Middle frontal gyrus (tissue), 1 donor: ENCODE measurements around the gene RBM7.

Experiments
- DNase-seq: peaks from one replicate; pipeline ENCODE4 v3.0.0-alpha.2; 2015; ENCODE audit warnings: low spot score; ENCODE audit errors: extremely low spot score

The RBM7 gene

DNA sequence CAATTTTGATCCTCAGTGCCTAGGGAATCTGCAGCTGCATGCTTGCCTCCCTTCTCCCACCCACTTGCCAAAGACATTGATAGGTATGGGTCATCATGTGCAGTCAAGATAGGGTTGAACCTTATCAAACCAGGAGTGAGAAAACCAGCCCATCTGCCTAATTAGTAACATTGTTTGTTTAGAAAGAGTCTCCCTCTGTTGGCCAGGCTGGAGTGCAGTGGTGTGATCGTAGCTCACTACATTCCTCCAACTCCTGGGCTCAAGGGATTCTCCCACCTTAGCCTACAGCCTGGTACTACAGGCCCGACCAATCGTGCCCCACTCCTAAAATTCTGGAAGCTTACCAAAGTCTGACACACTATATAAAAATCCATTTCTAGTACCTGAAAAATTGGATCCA lies 4.7 kb upstream of the RBM7 start:
- no peak for DNase-seq

DNA sequence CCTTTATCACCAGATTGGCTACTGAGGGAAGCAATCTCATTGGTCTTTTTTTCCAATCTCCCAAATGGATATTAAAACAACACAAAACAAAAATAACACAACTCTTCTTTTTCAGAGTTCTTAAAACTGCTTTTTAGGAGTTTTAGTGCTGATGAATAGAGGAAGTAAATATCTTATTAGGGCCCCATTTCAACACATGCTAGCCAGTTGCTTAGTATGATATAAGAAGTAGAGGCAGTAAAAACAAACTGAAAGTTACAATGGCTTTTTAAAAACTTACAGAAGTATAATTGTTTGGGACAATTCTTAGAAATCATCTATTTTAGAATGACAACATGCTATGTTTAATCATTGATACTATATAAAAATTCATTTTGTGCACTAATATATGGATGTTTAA lies 3.5 kb upstream of the RBM7 start:
- DNase-seq: no peak

DNA sequence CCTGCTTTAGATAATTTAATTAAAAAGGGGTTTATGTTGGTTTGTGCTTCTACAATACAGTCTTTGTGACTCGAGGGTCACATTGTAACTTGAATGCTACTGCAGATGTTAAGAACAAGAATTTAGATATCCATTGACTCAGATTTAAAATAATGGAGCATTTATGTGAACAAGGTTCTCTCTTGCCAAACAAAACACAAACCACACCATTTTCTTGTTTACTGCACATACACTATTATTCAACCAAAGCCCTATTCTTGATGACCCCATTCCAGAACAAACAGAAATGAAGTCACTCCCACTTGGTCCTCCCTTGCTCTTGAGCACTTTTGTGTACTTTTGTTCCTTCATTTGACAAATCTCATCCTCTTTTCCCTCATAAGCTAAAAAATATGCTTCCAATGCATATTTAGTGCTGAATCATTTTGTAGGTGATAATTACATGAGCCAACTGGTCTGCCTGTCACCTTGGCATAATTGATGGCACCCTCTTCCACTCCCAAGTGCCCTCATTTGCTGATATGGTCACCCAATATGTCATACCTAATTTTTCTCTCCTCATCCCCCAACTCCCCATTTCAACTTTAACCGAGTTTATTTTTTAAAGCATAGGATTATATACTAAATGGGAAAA lies 3.0 kb upstream of the RBM7 start:
- DNase-seq: no peak

DNA sequence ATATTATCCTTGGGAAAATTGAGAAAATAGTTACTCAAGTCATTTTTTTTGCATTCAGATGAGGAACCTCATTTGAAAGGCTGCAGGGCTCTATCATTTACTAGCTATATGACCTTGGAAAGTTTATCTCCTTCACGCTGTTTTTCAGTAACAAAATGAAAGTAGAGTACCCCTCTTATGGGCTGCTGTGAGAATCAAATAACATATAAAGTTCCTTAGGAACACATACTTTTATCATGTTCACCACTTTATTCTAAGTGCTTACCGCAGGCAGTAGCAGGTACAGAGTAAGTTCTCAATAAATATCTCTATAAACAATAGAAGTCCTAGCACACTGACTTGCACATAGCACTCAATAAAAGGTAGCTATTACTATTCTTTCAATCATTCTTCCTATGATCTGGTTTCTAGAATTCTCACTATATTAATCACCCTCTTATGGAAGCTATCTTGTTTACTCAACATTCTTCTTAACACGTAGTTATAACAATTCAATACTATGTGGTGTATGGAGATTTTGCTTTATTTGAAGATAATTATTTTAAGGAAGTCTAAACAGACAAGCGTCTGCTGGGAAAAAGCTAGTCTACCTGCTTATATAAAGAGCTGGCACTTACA lies 2.1 kb upstream of the RBM7 start:
- no peak for DNase-seq

DNA sequence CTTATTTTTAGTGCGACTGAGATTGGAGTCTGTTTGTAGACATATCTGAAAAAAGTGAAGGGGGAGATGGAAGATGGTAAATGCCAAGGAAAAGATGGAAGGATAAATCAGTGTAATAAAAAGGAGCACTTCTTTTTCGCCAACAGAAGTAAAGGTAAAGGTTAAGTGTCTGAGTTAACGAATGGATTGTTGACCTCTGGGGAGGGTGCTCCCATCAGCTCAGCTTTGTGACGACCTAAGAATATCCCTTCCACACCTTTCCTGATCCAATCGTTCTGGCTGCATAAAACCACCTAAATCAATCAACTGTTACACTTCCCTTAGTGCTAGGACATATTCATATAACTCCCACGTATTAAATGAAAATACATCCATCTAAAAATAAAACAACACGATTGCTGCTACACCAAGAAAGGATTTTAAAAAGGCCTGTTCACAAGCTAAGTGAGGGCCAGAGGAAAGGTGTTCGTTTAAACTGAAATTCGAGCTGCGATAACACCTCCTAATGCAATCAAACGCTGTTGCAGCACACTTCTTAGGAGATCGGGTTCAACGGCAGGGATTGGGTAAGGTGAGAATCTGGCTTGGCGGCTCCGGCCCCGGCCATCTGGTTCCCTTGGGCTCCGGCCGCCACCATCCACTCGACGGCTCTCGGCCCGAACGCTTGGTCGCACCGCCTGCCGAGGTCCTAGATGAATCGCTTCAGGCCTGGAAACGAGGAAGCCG lies 813 bp upstream of the RBM7 start:
- no peak for DNase-seq

DNA sequence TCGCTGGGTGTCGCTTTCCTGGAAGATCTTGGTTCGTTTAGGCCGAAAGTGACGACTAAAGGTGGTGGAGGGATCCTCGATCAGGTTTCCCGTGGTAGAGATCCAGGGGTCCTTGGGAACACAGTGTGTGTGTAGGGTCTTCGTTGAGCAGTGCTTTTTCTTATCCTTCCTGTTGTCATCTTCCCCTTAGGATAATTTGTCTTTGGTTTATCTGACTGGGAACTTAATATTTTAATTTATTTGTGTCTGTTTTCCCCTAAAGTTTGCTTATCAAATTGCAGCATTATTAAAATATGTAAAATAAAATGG lies 403 bp downstream of the RBM7 start:
- DNase-seq: no peak

DNA sequence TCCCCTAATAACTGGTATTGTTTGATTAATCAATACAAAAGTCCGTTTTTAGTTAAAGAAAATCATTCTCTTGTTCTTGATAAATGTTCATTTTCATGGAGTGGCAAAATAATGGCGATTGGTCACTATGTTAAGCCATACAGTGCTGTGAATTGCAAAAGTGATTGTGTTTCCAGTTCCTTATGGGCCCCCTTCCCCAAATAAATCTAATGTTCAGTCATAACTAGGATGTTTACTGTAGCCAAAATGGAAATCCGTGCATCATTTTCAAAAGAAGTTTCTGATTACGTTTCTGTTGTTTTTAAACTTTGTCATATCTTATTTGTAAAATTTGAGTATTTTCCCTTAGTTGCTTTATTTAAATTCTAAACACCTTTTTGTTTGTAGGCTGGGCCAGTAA lies 845 bp downstream of the RBM7 start:
- no peak for DNase-seq

DNA sequence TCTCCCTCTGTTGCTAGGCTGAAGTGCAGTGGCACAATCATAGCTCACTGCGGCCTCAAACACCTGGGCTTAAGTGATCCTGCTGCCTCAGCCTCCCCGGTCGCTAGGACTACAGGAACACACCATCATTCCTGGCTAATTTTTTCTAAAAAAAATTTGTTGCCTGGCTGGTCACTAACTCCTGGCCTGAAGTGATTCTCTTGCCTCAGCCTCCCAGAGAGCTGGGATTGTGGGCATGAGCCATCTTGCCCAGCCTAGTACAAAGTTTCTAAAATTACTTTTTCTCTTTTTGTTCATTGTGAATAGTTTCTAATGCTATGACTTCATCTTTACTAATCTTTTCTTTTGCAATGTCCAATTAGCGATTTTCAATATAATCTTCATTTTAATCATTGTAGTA lies 12.5 kb downstream of the RBM7 start:
- DNase-seq: no peak

DNA sequence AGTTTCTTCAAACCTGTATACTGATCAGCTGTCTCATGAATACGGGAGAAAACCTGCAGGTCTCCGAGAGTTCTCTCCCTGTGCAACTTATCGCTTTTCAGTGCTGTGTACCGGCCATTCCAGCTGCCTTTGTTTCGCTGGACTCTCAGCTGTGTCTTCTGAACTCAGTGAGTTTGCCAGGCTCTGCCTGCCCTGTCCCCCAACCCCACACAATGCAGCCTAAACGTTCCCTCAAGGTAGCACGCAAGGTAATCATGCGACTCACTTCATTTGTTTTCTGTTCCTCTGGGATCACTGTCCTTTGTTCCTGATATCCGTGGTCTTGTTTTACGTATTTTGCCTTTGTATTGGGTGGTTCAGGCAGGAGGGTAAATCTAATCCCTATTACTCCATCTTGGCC lies 13.5 kb downstream of the RBM7 start:
- DNase-seq: no peak

DNA sequence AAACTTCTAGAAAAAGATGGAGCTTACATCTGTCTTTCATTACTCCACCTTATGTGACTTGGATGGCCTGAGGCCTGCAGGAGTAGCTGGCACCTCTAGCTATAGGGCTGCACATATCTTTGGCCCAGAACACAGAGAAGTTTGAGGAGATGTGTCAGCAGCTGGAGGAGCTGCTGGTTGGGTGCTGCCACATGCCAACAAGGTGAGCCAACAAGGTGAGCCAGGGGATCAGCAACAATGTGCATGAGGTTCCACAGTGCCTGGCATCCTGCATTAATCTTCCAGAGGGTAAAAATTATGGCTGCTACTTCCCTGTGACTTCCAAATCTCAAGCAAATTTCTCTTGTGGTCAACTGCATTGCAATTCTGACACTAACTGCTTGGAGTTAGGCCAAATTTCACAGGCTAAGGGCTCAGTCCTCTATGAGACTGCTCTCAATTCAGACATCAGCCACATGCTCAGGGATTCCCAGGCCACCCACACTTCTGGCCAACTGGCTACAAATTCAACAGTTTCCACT lies 16.0 kb downstream of the RBM7 start:
- no peak for DNase-seq

DNA sequence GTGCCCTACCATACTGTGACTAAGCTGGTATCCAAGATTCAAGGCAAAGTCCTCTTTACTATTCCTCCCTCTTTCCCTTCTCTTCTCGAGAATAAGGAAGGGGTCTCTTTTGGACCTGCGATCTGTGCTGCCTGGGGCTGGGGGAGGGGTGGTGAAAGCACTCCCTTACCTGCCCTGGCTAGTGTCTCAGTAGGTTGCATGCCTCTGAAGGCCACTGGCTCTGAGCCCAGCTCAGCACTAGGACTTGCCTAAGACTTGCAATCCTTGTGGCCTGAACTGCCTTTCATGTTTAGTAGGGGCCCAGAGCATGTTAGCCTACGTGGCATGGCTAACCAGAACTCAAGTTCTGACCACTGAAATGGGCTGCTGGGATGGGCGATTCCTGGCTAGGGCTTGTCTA lies 25.8 kb downstream of the RBM7 start:
- DNase-seq: no peak

DNA sequence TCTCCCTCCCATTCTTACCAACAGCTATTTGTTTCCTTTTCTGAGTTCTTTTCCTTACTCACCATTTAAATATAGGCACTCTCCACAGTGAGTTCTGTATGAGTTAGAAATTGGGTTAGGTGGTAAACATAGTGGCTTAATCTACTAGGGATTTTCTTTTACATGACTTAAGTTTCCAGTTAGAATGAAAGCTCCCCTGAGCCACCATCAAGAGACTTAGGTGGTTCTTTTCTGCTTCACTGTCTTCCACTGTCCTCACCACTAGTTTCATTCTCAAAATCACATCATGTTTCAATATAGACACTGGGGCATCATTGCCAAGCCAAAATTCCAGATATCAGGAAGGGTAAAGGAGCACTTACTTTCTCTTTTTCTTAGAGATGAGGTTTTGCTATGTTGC lies 29.8 kb downstream of the RBM7 start:
- DNase-seq: no peak

DNA sequence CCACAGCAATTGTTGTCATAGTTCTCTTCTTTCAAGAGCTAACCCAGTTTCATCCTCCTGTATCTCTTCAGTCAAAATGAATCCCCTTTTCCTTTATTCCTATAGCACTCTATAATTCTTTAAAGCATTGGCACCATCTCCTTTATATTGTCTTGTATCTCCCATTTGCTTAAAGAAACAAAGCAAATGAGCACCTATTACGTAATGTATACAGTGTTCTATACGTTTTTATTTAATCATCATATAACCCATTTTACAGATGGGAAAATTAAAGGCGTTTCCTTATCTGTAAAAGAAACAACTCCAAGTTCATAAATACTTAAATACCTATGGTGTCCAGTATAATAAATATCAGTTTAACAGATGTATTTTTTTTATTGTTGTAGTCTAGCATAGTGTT lies 32.4 kb downstream of the RBM7 start:
- DNase-seq: no peak

DNA sequence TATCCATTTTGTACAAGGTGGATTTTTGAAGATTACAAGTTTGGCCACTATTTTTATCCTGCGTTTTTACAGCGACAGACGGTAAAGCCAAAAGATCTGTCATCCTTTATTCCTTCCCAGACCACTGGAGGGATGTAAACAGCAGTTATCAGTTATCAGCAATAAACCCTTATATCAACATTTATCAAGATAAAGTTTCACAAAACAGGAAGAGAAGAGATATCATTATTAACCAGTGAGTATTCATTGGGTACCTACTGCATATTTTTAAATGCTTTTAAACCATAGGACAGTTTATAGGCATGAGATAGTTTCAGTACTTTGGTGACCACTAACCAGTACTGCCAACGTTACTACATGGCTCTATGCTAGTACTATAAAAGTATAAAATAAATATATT lies 32.9 kb downstream of the RBM7 start:
- no peak for DNase-seq

DNA sequence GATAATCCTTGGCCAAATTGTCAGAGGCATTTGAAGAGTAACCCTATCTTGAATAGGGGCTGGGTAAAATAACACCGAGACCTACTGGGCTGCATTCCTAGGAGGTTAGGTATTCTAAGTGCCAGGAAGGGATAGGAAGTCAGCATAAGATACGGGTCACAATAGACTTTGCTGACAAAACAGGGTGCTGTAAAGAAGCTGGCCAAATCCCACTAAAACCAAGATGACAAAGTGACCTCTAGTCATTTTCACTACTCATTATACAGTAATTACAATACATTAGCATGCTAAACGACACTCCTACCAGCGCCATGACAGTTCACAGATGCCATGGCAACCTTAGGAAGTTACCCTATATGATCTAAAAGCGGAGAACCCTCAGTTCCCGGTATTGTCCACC lies 37.8 kb downstream of the RBM7 start:
- DNase-seq: no peak

DNA sequence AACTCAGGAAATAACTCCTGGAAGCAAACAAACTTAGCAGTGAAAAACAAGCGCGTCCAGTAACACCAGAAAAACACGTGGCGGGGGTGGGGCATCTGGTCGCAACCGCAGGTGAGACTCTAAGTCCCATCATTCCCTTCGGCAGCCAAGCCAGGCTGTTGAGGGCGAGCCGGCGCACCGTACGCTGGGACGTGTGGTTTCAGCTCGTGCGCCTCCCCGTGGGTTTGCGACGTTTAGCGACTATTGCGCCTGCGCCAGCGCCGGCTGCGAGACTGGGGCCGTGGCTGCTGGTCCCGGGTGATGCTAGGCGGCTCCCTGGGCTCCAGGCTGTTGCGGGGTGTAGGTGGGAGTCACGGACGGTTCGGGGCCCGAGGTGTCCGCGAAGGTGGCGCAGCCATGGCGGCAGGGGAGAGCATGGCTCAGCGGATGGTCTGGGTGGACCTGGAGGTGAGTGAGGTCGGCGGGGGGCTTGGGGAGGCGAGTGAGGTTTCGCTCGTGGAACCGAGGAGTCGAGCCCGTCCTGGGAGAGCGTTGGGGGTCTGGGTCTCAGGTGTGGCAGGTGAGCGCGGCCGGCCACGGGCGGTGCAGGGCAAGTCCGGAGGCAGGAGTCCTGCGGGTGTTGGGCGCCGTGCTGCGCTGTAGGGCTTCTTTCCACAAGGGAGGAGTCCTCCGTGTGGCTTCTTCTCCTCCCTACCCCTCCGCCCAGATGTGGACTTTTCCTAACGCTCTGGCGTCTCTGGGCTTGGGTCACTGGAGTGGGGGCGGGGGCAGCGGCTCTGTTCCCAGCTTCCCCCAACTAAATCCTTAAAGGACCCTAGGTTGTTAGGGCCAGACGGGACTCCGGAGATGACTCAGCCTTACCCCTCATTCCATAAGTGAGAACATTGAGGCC lies 39.0 kb downstream of the RBM7 start, which contains the start of gene REXO2:
TSS of gene REXO2 (plus strand) at position 239 of the 892 bp plus-strand sequence. CDS start at position 301, 62 bp downstream.
- DNase-seq: peak; percentile 92

DNA sequence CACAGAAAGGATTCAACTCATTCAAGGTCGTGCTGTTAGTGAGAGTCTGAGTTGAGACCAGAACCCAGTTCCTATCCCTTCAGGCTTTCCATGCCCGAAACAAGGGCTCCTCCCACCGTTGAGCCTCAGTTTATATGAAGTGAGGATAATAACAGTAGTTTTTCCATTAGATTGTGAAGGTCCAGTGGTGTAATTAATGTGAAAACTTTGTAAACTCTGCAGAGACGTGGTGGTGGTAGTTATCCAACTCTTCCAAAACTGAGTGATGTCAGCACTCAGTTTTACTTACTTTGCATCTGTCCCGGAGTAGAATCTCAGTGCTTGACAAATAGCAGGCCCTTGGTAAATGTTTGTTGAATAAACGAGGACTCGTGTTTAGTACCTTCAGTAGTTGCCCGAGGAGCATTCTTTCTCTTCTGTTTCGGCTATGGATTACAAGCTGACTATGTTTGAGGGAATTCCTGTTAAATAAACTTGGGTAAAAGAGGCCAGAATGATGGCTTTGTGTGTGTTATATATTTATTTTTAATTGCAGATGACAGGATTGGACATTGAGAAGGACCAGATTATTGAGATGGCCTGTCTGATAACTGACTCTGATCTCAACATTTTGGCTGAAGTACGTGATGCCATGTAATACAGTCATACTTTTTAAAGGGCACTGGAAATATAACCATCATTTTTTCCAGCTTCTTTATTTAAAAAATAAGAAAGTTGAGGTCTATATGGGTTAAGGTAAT lies 39.8 kb downstream of the RBM7 start:
- no peak for DNase-seq

DNA sequence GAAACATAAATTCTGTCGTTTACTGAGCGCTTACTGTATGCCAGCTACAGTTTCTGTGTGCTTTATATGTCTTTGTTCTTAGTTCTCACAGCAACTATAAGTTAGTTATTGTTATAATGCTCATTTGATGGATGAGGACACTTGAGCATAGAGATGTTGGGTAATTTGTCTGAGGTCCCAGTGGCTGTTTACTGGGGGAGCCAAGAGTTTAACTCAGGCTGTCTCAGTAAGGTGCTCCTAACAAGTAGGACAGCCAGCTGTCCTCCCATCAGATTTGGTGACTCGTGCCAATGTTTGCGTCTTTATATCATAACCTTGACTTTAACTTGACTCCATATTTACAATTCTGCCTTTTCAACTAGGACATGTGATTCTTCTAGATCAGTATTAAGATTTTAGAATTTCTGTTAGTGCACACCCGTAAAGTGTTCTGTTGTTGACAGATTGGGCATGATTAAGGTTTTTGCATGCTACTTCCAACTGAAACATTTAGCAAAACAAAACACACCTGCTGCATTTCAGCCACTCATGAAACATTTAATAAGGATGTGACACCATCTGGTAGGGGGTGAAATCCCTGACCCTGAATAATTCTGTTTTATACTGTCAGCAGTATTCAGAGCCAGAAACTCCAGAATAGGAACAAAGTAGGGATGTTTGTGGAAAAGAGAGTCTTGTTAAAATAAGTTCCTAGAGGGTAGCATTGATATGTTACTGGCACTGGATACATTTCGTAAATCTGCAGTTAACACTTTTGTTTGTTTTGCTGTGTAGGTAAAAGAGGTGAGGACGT lies 40.7 kb downstream of the RBM7 start:
- DNase-seq: no peak

DNA sequence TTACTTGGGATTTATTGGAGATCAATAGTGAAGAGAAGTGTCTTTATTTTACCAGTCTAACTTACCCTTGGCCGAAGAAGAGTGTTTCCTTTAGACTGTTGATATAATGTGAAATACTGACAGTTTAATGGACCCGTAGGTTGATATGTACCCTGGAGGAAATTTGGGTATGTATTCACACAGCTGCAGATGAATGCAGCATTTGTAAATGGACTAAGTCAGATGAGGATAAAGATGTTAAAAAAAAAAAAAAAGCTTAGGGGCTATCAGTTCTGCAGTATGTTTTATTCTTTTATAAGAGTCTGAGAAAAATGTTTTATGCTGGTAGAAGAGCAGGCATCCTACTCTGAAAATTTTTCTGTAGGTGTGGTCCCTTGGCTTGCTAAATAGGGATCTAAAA lies 41.5 kb downstream of the RBM7 start:
- no peak for DNase-seq

DNA sequence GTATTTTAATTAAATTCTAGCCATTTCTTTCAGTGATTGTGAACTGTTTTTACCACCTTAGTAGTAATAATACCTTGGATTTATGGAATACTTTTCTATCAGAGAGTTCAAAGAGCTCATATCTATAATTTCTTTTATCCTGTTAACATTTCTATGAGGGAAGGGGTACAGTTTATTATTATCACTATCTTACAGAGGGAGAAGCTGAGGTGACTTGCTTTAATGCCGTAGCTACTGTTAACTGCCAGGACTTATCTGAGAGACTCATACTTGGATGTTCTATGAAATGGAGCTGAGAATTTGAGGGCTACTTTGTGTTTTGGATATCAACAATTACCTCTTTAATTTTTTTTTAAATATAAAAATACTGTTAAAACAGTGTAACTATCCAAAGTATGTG lies 42.1 kb downstream of the RBM7 start:
- DNase-seq: no peak
